ENCODE data around the gene ADAMTS12. TPM values are rescaled to one million over a fixed set of nuclear protein-coding genes. Genes with fewer than 3 reads are reported as not detected.
"Not testable (repeated sequence)": the region's sequence is repeated elsewhere in the genome, so short reads cannot be mapped to it uniquely, and the experiment has no call there.

ADAMTS12 gene
- polyA plus RNA-seq, 3 donors from 2014 or later: not detected

GRCh38 chr5:33556330-33557328 is 335.2 kb downstream of the ADAMTS12 start:
- DNase-seq: no peak
- no peak overlapping the region for H3K27ac Mint-ChIP-seq
- no peaks in the 10 kb centered on the region for H3K4me1 Mint-ChIP-seq
- H3K36me3 Mint-ChIP-seq: no peaks in the 10 kb centered on the region
- H3K4me3 Mint-ChIP-seq: no peak overlapping the region
- H3K9me3 Mint-ChIP-seq: peaks cover 0 to 5% (median 0%) of the 10 kb centered on the region in 6 donors
- H3K27me3 Mint-ChIP-seq (ENCODE audit: low read depth in 3 of 3): peaks cover 0 to 5% (median 3%) of the 10 kb centered on the region in 3 donors

- peaks cover 0 to 2% (median 0%) of the 10 kb centered on the region in 6 donors for H3K9me3 Mint-ChIP-seq
Measured at GRCh38 chr5:33549982-33550567, 341.7 kb downstream of the ADAMTS12 start.

GRCh38 chr5:33539790-33540189 is 352.0 kb downstream of the ADAMTS12 start:
- H3K36me3 Mint-ChIP-seq, DNase-seq: not testable (repeated sequence)

More at GRCh38 chr5:33549982-33550567, 341.7 kb downstream of the ADAMTS12 start:
- no peaks in the 10 kb centered on the region for H3K36me3 Mint-ChIP-seq
- peaks cover 0 to 7% (median 1%) of the 10 kb centered on the region in 3 donors for H3K27me3 Mint-ChIP-seq (ENCODE audit: low read depth in 3 of 3)
- DNase-seq: no peak
- H3K4me3 Mint-ChIP-seq: no peak overlapping the region
- H3K4me1 Mint-ChIP-seq: no peaks in the 10 kb centered on the region
- no peak overlapping the region for H3K27ac Mint-ChIP-seq

GRCh38 chr5:33539212-33539611 is 352.6 kb downstream of the ADAMTS12 start:
- H3K27ac Mint-ChIP-seq: no peak overlapping the region
- peaks cover 0 to 19% (median 2%) of the 10 kb centered on the region in 6 donors for H3K9me3 Mint-ChIP-seq

More at GRCh38 chr5:33539790-33540189, 352.0 kb downstream of the ADAMTS12 start:
- Mint-ChIP-seq H3K27me3 (ENCODE audit: low read depth in 3 of 3) (peaks cover 1 to 14% (median 5%) of the 10 kb centered on the region in 3 donors), H3K9me3 (peaks cover 0 to 19% (median 2%) of the 10 kb centered on the region in 6 donors)
- H3K27ac Mint-ChIP-seq, H3K4me3 Mint-ChIP-seq, H3K4me1 Mint-ChIP-seq: not testable (repeated sequence)

GRCh38 chr5:33538201-33538600 is 353.6 kb downstream of the ADAMTS12 start:
- Mint-ChIP-seq H3K27ac (no peak overlapping the region), H3K27me3 (ENCODE audit: low read depth in 3 of 3) (peaks cover 1 to 11% (median 5%) of the 10 kb centered on the region in 3 donors), H3K4me3 (no peak overlapping the region), H3K9me3 (peaks cover 0 to 13% (median 0%) of the 10 kb centered on the region in 6 donors), H3K4me1 (no peaks in the 10 kb centered on the region), H3K36me3 (no peaks in the 10 kb centered on the region)
- DNase-seq: no peak

More at GRCh38 chr5:33539212-33539611, 352.6 kb downstream of the ADAMTS12 start:
- Mint-ChIP-seq H3K4me3 (no peak overlapping the region), H3K4me1 (no peaks in the 10 kb centered on the region), H3K36me3 (no peaks in the 10 kb centered on the region), H3K27me3 (ENCODE audit: low read depth in 3 of 3) (peaks cover 1 to 14% (median 5%) of the 10 kb centered on the region in 3 donors)
- no peak for DNase-seq

- H3K4me1 Mint-ChIP-seq: no peaks in the 10 kb centered on the region
- no peak for DNase-seq
- H3K27me3 Mint-ChIP-seq (ENCODE audit: low read depth in 3 of 3): peaks cover 1 to 11% (median 4%) of the 10 kb centered on the region in 3 donors
- H3K4me3 Mint-ChIP-seq: no peak overlapping the region
- no peak overlapping the region for H3K27ac Mint-ChIP-seq
- peaks cover 0 to 8% (median 0%) of the 10 kb centered on the region in 6 donors for H3K9me3 Mint-ChIP-seq
- H3K36me3 Mint-ChIP-seq: no peaks in the 10 kb centered on the region
Measured at GRCh38 chr5:33537240-33537639, 354.6 kb downstream of the ADAMTS12 start.

- H3K4me3 Mint-ChIP-seq: no peak overlapping the region
- H3K36me3 Mint-ChIP-seq: no peaks in the 10 kb centered on the region
- H3K27me3 Mint-ChIP-seq (ENCODE audit: low read depth in 3 of 3): peaks cover 1 to 11% (median 4%) of the 10 kb centered on the region in 3 donors
- H3K4me1 Mint-ChIP-seq: no peaks in the 10 kb centered on the region
- no peak for DNase-seq
- peaks cover 0 to 8% (median 0%) of the 10 kb centered on the region in 6 donors for H3K9me3 Mint-ChIP-seq
- no peak overlapping the region for H3K27ac Mint-ChIP-seq
Measured at GRCh38 chr5:33536802-33537201, 355.0 kb downstream of the ADAMTS12 start.

GRCh38 chr5:33531824-33532223 is 360.0 kb downstream of the ADAMTS12 start:
- Mint-ChIP-seq H3K27ac (no peak overlapping the region), H3K4me3 (no peak overlapping the region), H3K4me1 (no peaks in the 10 kb centered on the region), H3K36me3 (no peaks in the 10 kb centered on the region), H3K27me3 (ENCODE audit: low read depth in 3 of 3) (peaks cover 0 to 4% (median 4%) of the 10 kb centered on the region in 3 donors), H3K9me3 (peaks cover 0 to 3% (median 0%) of the 10 kb centered on the region in 6 donors)
- DNase-seq: no peak

GRCh38 chr5:33531037-33531298 is 360.8 kb downstream of the ADAMTS12 start:
- Mint-ChIP-seq H3K4me1 (no peaks in the 10 kb centered on the region), H3K27me3 (ENCODE audit: low read depth in 3 of 3) (peaks cover 2 to 4% (median 4%) of the 10 kb centered on the region in 3 donors), H3K36me3 (no peaks in the 10 kb centered on the region), H3K27ac (no peak overlapping the region), H3K9me3 (peaks cover 0 to 3% (median 0%) of the 10 kb centered on the region in 6 donors), H3K4me3 (no peak overlapping the region)
- DNase-seq: no peak

- H3K36me3 Mint-ChIP-seq: no peaks in the 10 kb centered on the region
- no peaks in the 10 kb centered on the region for H3K4me1 Mint-ChIP-seq
- no peak overlapping the region for H3K4me3 Mint-ChIP-seq
- H3K27ac Mint-ChIP-seq: no peak overlapping the region
- peaks cover 2 to 4% (median 2%) of the 10 kb centered on the region in 3 donors for H3K27me3 Mint-ChIP-seq (ENCODE audit: low read depth in 3 of 3)
- no peak for DNase-seq
- H3K9me3 Mint-ChIP-seq: peaks cover 0 to 2% (median 0%) of the 10 kb centered on the region in 6 donors
Measured at GRCh38 chr5:33530183-33531036, 361.4 kb downstream of the ADAMTS12 start.

- Mint-ChIP-seq H3K27me3 (ENCODE audit: low read depth in 3 of 3) (peaks cover 2 to 7% (median 4%) of the 10 kb centered on the region in 3 donors), H3K4me3 (no peak overlapping the region), H3K9me3 (no peaks in the 10 kb centered on the region), H3K27ac (no peak overlapping the region), H3K36me3 (no peaks in the 10 kb centered on the region), H3K4me1 (no peaks in the 10 kb centered on the region)
- DNase-seq: no peak
Measured at GRCh38 chr5:33527696-33528095, 364.1 kb downstream of the ADAMTS12 start.

- H3K4me1 Mint-ChIP-seq: no peaks in the 10 kb centered on the region
- no peak overlapping the region for H3K4me3 Mint-ChIP-seq
- no peaks in the 10 kb centered on the region for H3K9me3 Mint-ChIP-seq
- no peaks in the 10 kb centered on the region for H3K36me3 Mint-ChIP-seq
- DNase-seq: no peak
- H3K27ac Mint-ChIP-seq: no peak overlapping the region
- H3K27me3 Mint-ChIP-seq (ENCODE audit: low read depth in 3 of 3): peaks cover 2 to 7% (median 4%) of the 10 kb centered on the region in 3 donors
Measured at GRCh38 chr5:33526755-33527154, 365.0 kb downstream of the ADAMTS12 start.

- no peak overlapping the region for H3K4me3 Mint-ChIP-seq
- no peaks in the 10 kb centered on the region for H3K4me1 Mint-ChIP-seq
- DNase-seq: no peak
- peaks cover 0 to 7% (median 2%) of the 10 kb centered on the region in 3 donors for H3K27me3 Mint-ChIP-seq (ENCODE audit: low read depth in 3 of 3)
- no peak overlapping the region for H3K27ac Mint-ChIP-seq
- peaks cover 0 to 2% (median 0%) of the 10 kb centered on the region in 6 donors for H3K9me3 Mint-ChIP-seq
- H3K36me3 Mint-ChIP-seq: no peaks in the 10 kb centered on the region
Measured at GRCh38 chr5:33524476-33524875, 367.3 kb downstream of the ADAMTS12 start.
